Ovary (tissue), 3 donors: ENCODE results near the gene NAV2.

ENCODE experiments used
- CTCF ChIP-seq, 3 donors: fragments of 450-650 bp in 2 of 3; fragments of 200-600 bp in 1 of 3; IDR thresholded peaks; one replicate each; pipeline versions ENCODE4 v1.5.1 to v1.8.0; 2016 to 2022; ENCODE audit warnings: antibody characterized with exemption in 3 of 3, mild to moderate bottlenecking in 1 of 3
- EP300 ChIP-seq: sonication (generic); formaldehyde crosslinking; IDR thresholded peaks from one replicate; pipeline ENCODE4 v1.6.1; 2017; ENCODE audit warnings: antibody characterized with exemption
- POLR2A ChIP-seq: fragments of 450-650 bp; IDR thresholded peaks from one replicate; pipeline ENCODE4 v1.6.1; 2017; ENCODE audit warnings: antibody characterized with exemption, mild to moderate bottlenecking, moderate library complexity
- donor health status: DM: no; HTN: no; CAD: no.

DNA sequence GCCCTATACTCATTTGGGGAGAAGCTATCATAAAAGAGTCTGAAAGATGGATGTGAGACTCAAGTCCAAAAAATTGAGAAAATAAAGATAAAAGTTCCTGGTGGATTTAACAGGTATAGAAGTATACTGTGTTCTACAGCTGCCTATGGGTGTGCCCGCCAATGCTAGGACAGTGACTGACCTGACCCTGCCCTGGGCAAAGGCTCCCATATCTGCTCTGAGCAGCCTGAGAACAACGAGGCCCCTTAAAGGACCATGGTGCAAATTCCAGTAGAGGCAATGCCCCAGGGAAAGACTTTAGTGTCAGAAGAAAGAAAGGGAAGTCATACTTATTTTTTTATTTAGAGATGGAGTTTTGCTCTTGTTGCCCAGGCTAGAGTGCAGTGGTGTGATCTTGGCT, 181.8 kb downstream of the NAV2 start:
- TF ChIP-seq CTCF (IDR thresholded peaks at IDR 0.05) (no peak), POLR2A (no peak), EP300 (no peak)
